ENCODE measurements around the gene NUDT3. TPM values are rescaled to one million over a fixed set of nuclear protein-coding genes. Genes with fewer than 3 reads are reported as not detected.
A peak's percentile ranks its signal among the peaks of the same experiment; 100 is the strongest.

The NUDT3 gene
- total and polyA plus RNA-seq, 8 donors = 8.7 to 34.0 (median 13.1) TPM

DNA sequence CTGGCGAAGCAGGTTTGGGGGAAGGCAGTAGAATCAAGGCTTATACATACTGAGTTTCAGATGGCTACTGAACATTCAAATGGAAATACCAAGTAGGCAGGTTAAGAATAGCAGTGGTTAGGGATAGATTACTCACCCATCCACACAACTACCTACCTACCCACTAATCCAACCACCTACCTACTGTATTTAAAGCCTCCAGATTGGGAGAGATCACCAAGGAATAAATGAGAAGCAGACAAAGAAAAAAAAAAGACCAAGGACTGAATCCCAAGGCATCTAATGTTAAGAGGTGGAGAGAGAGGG is 75.3 kb downstream of the NUDT3 start:
- intact Hi-C loops (cut with DNase I; ENCODE audit: low total_unique reads) = no loop called here
- H3K27me3 ChIP-seq = no peaks in the 10 kb centered on the region
- H3K27ac ChIP-seq = no peak overlapping the region
- no peak overlapping the region for H3K4me3 ChIP-seq
- no peaks in the 10 kb centered on the region for H3K36me3 ChIP-seq
- 90 to 100% (median 95%) methylated on average over 1 of the region's 1 CpG for WGBS, 5 donors
- no peaks in the 10 kb centered on the region for H3K9me3 ChIP-seq
- H3K4me1 ChIP-seq = peaks cover 8 to 40% (median 25%) of the 10 kb centered on the region in 4 donors
- TF ChIP-seq, protein P1, sequence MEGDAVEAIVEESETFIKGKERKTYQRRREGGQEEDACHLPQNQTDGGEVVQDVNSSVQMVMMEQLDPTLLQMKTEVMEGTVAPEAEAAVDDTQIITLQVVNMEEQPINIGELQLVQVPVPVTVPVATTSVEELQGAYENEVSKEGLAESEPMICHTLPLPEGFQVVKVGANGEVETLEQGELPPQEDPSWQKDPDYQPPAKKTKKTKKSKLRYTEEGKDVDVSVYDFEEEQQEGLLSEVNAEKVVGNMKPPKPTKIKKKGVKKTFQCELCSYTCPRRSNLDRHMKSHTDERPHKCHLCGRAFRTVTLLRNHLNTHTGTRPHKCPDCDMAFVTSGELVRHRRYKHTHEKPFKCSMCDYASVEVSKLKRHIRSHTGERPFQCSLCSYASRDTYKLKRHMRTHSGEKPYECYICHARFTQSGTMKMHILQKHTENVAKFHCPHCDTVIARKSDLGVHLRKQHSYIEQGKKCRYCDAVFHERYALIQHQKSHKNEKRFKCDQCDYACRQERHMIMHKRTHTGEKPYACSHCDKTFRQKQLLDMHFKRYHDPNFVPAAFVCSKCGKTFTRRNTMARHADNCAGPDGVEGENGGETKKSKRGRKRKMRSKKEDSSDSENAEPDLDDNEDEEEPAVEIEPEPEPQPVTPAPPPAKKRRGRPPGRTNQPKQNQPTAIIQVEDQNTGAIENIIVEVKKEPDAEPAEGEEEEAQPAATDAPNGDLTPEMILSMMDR (IDR thresholded peaks at IDR 0.05) = no peak
- no peak for TF ChIP-seq POLR2AphosphoS5 (IDR thresholded peaks at IDR 0.05)
- no peak for TF ChIP-seq POLR2A (IDR thresholded peaks at IDR 0.05)
- TF ChIP-seq EP300 (IDR thresholded peaks at IDR 0.05) = no peak
- no peak for DNase-seq

DNA sequence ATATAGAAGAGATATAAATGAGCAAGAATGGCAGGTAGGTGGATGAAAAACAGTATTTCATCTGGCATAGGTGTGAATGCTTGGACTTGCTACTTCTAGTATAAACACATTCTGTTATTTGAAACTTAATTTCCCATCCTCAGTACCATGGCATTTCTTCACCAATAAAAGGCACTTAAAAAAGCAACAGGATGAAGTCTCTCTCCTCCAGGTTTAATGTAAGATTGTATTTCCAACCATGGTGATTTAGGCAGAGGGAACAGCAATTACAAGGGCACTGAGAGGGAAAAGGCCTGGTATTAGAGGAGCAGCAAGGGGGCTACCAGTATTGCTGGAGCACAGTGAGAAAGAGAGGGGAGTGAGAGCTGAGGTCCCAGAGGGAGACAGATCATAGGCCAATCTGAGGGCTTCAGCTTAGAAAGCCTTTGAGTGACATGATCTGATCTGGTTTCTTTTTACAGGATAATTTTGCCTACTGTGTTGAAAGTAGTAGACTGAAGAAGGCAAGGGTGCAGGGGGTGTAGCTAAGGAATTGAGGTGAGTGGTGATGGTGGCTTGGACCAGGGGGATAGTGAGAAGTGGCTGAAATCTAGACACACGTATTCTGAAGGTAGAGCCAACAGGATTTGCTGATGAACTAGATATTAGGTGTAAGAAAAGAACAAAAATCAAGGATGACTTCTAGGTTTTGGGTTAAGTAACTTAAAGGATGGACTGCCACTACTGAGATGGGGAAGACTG is 75.9 kb downstream of the NUDT3 start:
- H3K4me1 ChIP-seq = peaks cover 8 to 40% (median 25%) of the 10 kb centered on the region in 4 donors
- DNase-seq = no peak
- TF ChIP-seq, protein P1 (IDR thresholded peaks at IDR 0.05) = no peak
- TF ChIP-seq POLR2AphosphoS5 (IDR thresholded peaks at IDR 0.05) (no peak), EP300 (IDR thresholded peaks at IDR 0.05) (no peak)
- no peak overlapping the region for H3K27ac ChIP-seq
- whole genome bisulfite sequencing, 5 donors = 84 to 100% (median 87%) methylated on average over 1 of the region's 1 CpG
- intact Hi-C loops (cut with DNase I; ENCODE audit: low total_unique reads) = no loop called here
- H3K4me3 ChIP-seq = no peak overlapping the region
- H3K27me3 ChIP-seq = no peaks in the 10 kb centered on the region
- H3K9me3 ChIP-seq = no peaks in the 10 kb centered on the region
- H3K36me3 ChIP-seq = no peaks in the 10 kb centered on the region

- no peaks in the 10 kb centered on the region for H3K27me3 ChIP-seq
- intact Hi-C loops (cut with DNase I; ENCODE audit: low total_unique reads) = no loop called here
- no peak overlapping the region for H3K4me3 ChIP-seq
- DNase-seq = peak in 1 of 2 donors; percentile 15
- WGBS, 5 donors = 64 to 87% (median 80%) methylated on average over 6 of the region's 6 CpGs
- H3K36me3 ChIP-seq = no peaks in the 10 kb centered on the region
- TF ChIP-seq, protein P1 (IDR thresholded peaks at IDR 0.05) = no peak
- TF ChIP-seq EP300 (IDR thresholded peaks at IDR 0.05) (no peak), POLR2A (IDR thresholded peaks at IDR 0.05) (no peak), POLR2AphosphoS5 (IDR thresholded peaks at IDR 0.05) (no peak)
- no peaks in the 10 kb centered on the region for H3K9me3 ChIP-seq
- H3K4me1 ChIP-seq = peaks cover 8 to 40% (median 25%) of the 10 kb centered on the region in 4 donors
- peak overlapping the region in 1 of 5 donors; percentile 2 for H3K27ac ChIP-seq
Observed at GRCh38 chr6:34315780-34316179, 76.7 kb downstream of the NUDT3 start.

DNA sequence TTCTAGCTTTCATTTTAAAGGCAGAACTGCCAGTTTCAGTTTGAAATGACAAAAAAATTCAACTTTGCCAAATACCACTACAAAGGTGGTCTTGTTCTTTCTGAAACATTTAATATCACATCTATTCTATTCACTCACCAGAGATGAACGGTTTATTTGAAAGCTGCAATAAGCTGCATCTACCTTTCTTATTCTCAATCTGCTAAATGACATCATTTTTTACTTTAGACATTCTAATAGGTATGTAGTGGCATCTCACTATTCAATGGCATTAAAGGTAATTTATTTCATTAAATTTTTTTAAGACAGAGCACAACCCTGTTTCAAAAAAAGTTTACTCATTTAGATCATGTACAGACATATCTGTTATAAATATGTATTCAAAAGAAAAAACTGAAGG is 77.2 kb downstream of the NUDT3 start:
- Histone ChIP-seq H3K27me3 (no peaks in the 10 kb centered on the region), H3K27ac (no peak overlapping the region), H3K36me3 (no peaks in the 10 kb centered on the region), H3K4me1 (peaks cover 8 to 40% (median 25%) of the 10 kb centered on the region in 4 donors), H3K9me3 (no peaks in the 10 kb centered on the region), H3K4me3 (no peak overlapping the region)
- intact Hi-C loops (cut with DNase I; ENCODE audit: low total_unique reads) = no loop called here
- TF ChIP-seq, protein P1 (IDR thresholded peaks at IDR 0.05) = no peak
- TF ChIP-seq POLR2A (IDR thresholded peaks at IDR 0.05) (no peak), EP300 (IDR thresholded peaks at IDR 0.05) (no peak), POLR2AphosphoS5 (IDR thresholded peaks at IDR 0.05) (no peak)
- 83 to 95% (median 91%) methylated on average over 1 of the region's 1 CpG for WGBS, 5 donors
- DNase-seq = no peak
